ENCODE data around the gene SLC16A4.

Gene SLC16A4

DNA sequence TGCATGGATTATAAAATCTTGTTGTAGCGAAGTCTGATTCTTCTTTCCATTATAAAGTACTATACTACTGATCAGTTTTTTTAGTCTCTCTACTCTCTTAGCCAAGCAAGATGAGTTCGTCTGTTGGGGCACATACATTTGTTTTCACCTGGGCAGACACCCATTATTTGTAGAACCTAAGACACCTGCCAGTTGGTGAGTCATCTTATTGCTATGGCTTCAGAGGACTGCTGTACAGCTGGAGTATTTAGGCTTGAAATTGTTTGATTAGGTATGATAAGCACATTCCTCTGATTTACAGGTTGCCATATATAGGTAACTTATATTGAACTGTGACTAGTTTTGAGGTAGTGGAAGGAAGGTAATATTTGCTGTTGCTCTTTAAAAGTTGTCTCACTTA, 34.4 kb downstream of the SLC16A4 start:
- DNase-seq, result no peak

- DNase-seq, result no peak
Measured at GRCh38 chr1:110355321-110355720, 35.5 kb downstream of the SLC16A4 start.

GRCh38 chr1:110350360-110350759, 40.5 kb downstream of the SLC16A4 start:
- DNase-seq, result no peak

DNA sequence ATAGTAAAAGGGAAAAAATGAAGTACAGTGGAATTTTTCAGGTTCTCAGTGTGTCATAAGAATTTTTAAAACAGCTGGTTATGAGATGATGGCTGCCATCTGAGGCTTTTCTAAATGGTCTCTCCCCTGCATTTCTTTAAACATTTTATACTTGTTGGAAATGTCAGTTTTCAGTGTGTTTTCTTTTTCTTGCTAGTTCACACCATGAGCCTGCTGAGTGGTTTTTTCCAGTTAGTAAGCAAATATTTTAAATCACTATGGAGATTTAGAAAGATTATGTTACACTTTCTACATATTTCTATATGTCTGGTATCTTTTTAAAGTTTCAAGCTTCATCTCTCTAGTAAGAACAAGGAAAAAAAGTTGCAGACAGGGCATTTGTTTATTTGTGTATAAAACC, 42.1 kb downstream of the SLC16A4 start:
- DNase-seq, result peak; percentile 25

DNA sequence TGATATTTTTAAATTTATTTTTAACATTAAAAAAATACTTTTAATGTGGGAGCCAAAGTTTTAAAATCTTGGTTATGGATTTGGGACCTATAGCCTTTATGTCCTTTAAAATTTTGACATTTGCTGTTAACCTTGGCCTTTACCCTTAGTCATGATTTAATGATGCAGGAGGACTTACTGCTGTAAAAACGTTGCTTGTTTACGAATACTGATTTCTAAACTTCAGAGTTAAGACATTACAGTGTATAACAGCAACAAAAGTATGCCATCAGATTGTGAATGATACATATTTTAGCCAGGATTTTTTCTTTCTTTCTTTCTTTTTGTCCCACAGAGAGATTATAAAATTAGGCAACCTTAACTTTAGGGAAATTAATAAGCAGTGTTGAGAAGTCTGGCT, 42.8 kb downstream of the SLC16A4 start:
- DNase-seq, result no peak

- no peak for DNase-seq
Measured at GRCh38 chr1:110347182-110347893, 43.5 kb downstream of the SLC16A4 start.

DNA sequence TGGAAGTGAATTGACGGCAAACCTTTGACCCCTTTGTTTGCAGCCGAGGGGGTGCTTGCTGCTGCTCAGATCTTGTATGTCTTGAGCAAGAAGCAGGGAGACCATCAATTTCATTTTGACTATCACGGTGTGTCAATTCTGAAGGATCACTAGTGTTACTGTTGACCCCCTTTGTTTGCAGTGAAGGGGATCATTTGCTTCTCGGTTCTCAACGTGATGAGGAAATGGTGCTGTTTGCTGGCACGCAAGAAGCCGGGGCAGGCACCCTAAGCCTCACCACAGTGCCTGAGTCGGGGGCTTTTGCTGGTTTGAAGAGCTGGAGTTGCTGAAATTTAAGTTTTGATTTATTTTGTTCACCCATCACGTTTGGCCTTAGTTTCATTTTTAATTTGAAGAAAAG, 44.1 kb downstream of the SLC16A4 start:
- no peak for DNase-seq

DNA sequence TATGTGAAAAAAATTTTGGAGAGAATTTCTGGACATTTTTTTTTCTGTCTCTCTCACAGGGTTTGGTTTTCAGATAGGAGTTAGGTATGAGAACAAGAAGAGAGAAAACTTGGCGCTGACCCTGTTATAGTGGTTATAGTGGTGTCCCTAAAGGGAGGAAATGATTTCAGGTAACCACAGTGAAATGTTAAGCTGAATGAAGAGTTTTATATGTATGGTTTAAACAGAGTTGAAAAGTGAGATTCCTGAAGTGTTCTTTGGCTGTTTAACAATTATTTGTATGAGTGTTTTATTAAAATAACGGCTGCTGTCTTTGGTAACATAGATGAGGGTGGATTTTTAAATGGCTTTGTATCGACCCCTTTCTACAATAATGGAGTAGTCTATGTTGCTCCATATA, 45.3 kb downstream of the SLC16A4 start:
- DNase-seq, result no peak

- no peak for DNase-seq
Measured at GRCh38 chr1:110344152-110344551, 46.7 kb downstream of the SLC16A4 start.

- no peak for DNase-seq
Measured at GRCh38 chr1:110343249-110343648, 47.6 kb downstream of the SLC16A4 start.

GRCh38 chr1:110341872-110342331, 48.9 kb downstream of the SLC16A4 start:
- no peak for DNase-seq

DNA sequence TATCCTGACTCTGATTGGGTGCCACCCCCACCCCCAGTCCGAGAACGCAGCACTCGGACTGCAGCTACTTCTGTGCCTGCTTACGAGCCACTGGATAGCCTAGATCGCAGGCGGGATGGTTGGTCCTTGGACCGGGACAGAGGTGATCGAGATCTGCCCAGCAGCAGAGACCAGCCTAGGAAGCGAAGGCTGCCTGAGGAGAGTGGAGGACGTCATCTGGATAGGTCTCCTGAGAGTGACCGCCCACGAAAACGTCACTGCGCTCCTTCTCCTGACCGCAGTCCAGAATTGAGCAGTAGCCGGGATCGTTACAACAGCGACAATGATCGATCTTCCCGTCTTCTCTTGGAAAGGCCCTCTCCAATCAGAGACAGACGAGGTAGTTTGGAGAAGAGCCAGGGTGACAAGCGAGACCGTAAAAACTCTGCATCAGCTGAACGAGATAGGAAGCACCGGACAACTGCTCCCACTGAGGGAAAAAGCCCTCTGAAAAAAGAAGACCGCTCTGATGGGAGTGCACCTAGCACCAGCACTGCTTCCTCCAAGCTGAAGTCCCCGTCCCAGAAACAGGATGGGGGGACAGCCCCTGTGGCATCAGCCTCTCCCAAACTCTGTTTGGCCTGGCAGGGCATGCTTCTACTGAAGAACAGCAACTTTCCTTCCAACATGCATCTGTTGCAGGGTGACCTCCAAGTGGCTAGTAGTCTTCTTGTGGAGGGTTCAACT, 49.5 kb downstream of the SLC16A4 start:
- no peak for DNase-seq

DNA sequence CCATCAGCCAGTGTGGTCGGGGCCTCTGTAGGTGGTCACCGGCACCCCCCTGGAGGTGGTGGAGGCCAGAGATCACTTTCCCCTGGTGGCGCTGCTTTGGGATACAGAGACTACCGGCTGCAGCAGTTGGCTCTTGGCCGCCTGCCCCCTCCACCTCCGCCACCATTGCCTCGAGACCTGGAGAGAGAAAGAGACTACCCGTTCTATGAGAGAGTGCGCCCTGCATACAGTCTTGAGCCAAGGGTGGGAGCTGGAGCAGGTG, 50.7 kb downstream of the SLC16A4 start:
- DNase-seq, result no peak

- DNase-seq, result peak; percentile 43
Measured at GRCh38 chr1:110339407-110340206, 51.2 kb downstream of the SLC16A4 start.

DNA sequence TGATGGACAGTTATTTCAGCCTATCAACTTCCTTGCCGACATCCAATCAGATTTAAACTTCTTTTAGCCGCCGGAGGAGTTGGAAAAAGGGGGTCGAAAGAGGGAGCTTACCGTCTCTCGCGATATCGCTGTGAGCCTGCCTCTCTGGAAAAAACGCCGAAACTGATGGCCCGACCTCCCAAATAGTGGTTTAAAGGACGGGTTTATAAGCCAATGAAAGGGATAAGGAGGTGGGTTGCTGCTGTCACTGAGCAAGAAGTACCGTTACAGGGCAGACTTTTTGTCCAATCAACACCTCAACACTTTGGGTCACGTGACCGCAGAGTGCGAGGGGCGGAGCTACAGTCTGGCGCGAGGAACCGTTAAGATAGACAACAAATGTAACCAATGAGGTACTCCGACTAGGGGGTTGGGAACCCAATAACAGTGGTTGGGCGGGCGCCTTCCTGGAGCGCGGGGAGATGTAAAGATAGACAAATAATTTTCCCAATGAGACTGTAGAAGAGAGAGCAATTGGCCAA, 51.9 kb downstream of the SLC16A4 start, which contains the start of gene RBM15:
RBM15 (plus strand) TSS at position 492 of the 521 bp plus-strand sequence; CDS start at position 521, 29 bp downstream.
- peak; percentile 100 for DNase-seq

DNA sequence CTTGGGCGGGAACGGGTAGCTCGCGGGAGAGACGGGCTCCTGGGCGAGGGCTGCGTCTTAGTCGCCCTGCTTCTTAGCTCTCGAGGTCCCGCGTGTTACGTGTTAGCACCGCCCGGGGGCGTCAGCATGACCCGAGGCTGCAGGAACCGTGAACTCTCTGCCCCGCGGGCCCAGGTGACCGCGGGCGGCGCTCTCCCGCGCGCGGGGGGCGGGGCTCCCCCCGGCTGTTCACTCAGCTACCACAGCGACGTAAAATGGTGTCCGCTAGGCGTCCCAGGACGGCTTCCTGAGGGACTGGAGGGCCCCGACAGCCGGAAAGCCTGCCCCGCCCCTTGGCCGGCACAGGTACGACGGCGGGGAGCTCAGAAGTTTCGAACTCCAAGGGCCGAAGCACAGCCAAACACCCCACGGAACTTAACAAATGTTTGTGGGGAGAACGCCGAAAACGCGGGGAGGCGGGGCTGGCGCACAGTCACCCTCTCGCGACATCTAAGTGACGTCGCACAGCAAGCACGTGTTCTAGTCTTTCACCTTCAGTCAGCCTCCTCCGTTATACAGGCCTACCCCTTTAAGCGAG, 52.4 kb downstream of the SLC16A4 start:
- DNase-seq, result no peak

- no peak for DNase-seq
Measured at GRCh38 chr1:110337704-110338308, 53.0 kb downstream of the SLC16A4 start.

DNA sequence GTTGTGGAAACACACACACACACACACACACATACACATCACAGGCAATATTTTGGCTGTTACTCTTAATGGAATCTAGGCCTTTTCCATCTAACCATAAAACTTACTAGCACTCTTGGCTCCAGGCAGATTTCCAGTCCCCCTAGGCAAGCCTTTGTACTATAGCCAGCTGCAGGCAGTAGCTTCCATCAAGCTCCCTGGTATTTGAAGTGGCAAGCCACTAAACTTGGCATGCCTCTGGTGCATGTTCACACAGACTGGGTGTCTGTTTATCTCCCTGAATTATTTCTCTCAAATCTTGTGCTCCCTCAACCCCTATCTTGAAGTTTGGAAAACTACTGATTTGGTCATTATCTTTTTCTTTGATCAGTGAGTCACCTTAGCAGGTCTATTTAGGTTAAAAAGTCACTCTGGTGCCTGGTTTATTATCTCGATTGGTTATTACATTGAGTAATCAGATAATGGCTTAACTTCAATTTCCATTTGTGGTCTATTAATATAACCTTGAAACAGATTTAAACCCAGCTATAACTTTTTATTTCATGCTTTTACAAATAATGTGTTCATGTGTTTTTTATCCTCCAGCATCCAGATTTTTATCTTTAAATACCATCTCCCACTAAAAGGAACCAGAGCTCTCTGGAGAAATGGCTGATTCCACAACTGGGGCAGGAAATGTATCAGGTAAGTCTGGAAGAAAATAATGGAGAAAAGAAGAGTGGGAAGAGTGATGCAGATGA, 54.4 kb downstream of the SLC16A4 start:
- DNase-seq, result no peak

DNA sequence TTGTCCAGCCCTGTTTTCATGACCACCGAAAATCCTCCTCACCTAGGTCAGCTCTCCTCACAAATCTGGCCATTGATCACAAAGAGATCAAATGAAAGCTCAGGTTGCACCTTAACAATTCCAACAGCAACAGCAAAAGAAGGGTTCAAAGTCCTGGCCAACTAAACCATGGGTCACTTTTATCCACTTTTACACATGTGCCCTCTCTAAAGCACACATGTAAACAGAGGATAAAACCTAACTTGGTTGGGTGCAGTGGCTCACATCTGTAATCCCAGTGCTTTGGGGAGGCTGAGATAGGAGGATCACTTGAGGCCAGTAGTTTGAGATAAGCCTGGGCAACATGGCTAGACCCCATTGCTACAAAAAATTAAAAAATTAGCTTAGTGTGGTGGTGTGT, 55.6 kb downstream of the SLC16A4 start:
- DNase-seq, result no peak

DNA sequence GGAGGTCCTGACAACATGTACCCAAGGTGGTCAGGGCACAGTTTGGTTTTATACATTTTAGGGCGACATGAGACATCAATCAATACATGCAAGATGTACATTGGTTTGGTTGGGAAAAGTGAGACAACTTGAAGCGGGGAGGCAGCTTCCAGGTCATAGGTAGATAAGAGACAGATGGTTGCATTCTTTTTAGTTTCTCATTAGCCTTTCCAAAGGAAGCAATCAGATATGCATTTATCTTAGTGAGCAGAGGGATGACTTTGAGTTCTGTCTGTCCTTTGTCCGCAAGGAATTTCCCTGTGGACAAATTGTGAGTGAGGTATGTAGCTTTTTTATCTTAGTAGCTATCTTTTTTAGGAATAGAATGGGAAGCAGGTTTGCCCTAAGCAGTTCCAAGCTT, 62.1 kb downstream of the SLC16A4 start:
- no peak for DNase-seq

GRCh38 chr1:110328274-110328673, 62.6 kb downstream of the SLC16A4 start:
- DNase-seq, result no peak

GRCh38 chr1:110326826-110327225, 64.0 kb downstream of the SLC16A4 start:
- DNase-seq, result no peak

Data from fibroblast of skin of back (primary cell).